Measurements from ENCODE around the gene USF2.

GRCh38 chr19:35274323-35274722 lies 5.6 kb downstream of the USF2 start:
- TF ChIP-seq NRF1 (IDR thresholded peaks at IDR 0.05; ENCODE audit: low read depth, low read length) (no peak), GABPA (IDR thresholded peaks at IDR 0.05; ENCODE audit: borderline replicate concordance, insufficient read depth, low read length) (no peak), CTCF (IDR thresholded peaks at IDR 0.05; ENCODE audit: control extremely low read depth in 1 of 3, insufficient read depth in 1 of 3, low read depth in 1 of 3, low read length in 3 of 3) (no peak), JUN (IDR thresholded peaks at IDR 0.05; ENCODE audit: low read depth, low read length) (no peak), YY1 (IDR thresholded peaks at IDR 0.05; ENCODE audit: low read depth, low read length) (no peak), BRCA1 (IDR thresholded peaks at IDR 0.05; ENCODE audit: low read depth, low read length) (no peak), TBP (IDR thresholded peaks at IDR 0.05; ENCODE audit: low read depth, low read length) (no peak), ZNF274 (IDR thresholded peaks at IDR 0.05; ENCODE audit: borderline replicate concordance, extremely low read depth, low read length) (no peak), POLR2A (IDR thresholded peaks at IDR 0.05; ENCODE audit: control extremely low read depth in 1 of 2, low read depth in 2 of 2, low read length in 2 of 2) (no peak), JUND (IDR thresholded peaks at IDR 0.05; ENCODE audit: low read length) (no peak), BCL11A (IDR thresholded peaks at IDR 0.05; ENCODE audit: low read depth in 2 of 2, low read length in 2 of 2) (no peak), BACH1 (IDR thresholded peaks at IDR 0.05; ENCODE audit: low read length) (no peak), EGR1 (IDR thresholded peaks at IDR 0.05; ENCODE audit: borderline replicate concordance, low read depth, low read length) (no peak), TEAD4 (IDR thresholded peaks at IDR 0.05; ENCODE audit: low read depth, low read length) (no peak)

All from H1 (cell line).